Spleen (tissue), 11 donors: ENCODE results near the gene VEGFA. TPM values are rescaled to one million over a fixed set of nuclear protein-coding genes. Genes with fewer than 3 reads are reported as not detected.

Experiments used
- DNase-seq: peaks from one replicate; pipeline ENCODE4 v3.0.0-alpha.2; 2020
- H3K27ac ChIP-seq, 8 donors: fragments of 200-600 bp; sonication (generic) in 7 of 8; 1 replicate in 4 of 8; 2 replicates in 4 of 8; pipeline versions ENCODE4 v1.5.0 to v1.8.0; 2016 to 2021; ENCODE audit warnings: inconsistent platforms in 4 of 8, mild to moderate bottlenecking in 4 of 8, moderate library complexity in 1 of 8
- H3K27me3 ChIP-seq, 7 donors: fragments of 200-600 bp; sonication (generic) in 6 of 7; replicated peaks in 1 of 7; 1 replicate in 4 of 7; 2 replicates in 3 of 7; pipeline versions ENCODE4 v1.5.0 to v1.8.0; 2016 to 2021; ENCODE audit warnings: inconsistent platforms in 3 of 7, mild to moderate bottlenecking in 1 of 7
- H3K36me3 ChIP-seq, 6 donors: fragments of 200-600 bp; sonication (generic) in 5 of 6; 1 replicate in 4 of 6; 2 replicates in 2 of 6; pipeline versions ENCODE4 v1.5.0 to v1.8.0; 2016 to 2021; ENCODE audit warnings: inconsistent platforms in 2 of 6
- H3K4me1 ChIP-seq, 6 donors: fragments of 200-600 bp; sonication (generic) in 5 of 6; 1 replicate in 3 of 6; 2 replicates in 3 of 6; pipeline versions ENCODE4 v1.5.0 to v1.8.0; 2016 to 2021; ENCODE audit warnings: inconsistent platforms in 3 of 6
- H3K4me3 ChIP-seq, 8 donors: fragments of 200-600 bp; sonication (generic) in 7 of 8; 1 replicate in 4 of 8; 2 replicates in 4 of 8; pipeline versions ENCODE4 v1.5.0 to v1.8.0; 2016 to 2021; ENCODE audit warnings: inconsistent platforms in 4 of 8, mild to moderate bottlenecking in 4 of 8, moderate library complexity in 2 of 8
- H3K9me3 ChIP-seq, 8 donors: fragments of 200-600 bp; sonication (generic) in 7 of 8; 1 replicate in 4 of 8; 2 replicates in 4 of 8; pipeline versions ENCODE4 v1.5.0 to v1.8.0; 2016 to 2021; ENCODE audit warnings: inconsistent platforms in 4 of 8
- POLR2A ChIP-seq, 3 donors: fragments of 450-650 bp; IDR thresholded peaks; one replicate each; pipeline ENCODE4 v1.5.1; 2017; ENCODE audit warnings: antibody characterized with exemption in 3 of 3, mild to moderate bottlenecking in 1 of 3
- POLR2AphosphoS5 ChIP-seq, 3 donors: sonication (generic); formaldehyde crosslinking; IDR thresholded peaks; one replicate each; pipeline ENCODE4 v1.5.1; 2017; ENCODE audit warnings: antibody characterized with exemption in 3 of 3
- WGBS, 5 donors: extraction: QIAGEN DNeasy Blood & Tissue Kit in 3 of 5; methylation state at CpG; one replicate each; pipeline versions ENCODE4 v1.1.5 to v1.1.7; 2013 to 2018; 5-methylcytosine and 5-hydroxymethylcytosine counted together
- intact Hi-C: fragments of 100-400 bp; cut with DNase I; formaldehyde crosslinking; loops from one replicate; pipeline ENCODE4 v1.15.0; 2023; ENCODE audit warnings: low total_unique reads
- polyA plus RNA-seq, 3 donors: library from polyadenylated mRNA; stranded (reverse); fragments of 200-250 nt; gene quantifications; one replicate each; pipeline ENCODE4 v1.2.1, GENCODE V29; 2013
- total RNA-seq, 7 donors: library from RNA; depleted of rRNA in 3 of 7; stranded (reverse); fragments of >200 nt in 3 of 7; fragmentation: NEBNext Ultra II Directional in 4 of 7; extraction: Animal tissue kit (Norgen Biotek cat#: 25700) in 4 of 7; gene quantifications; one replicate each; pipeline versions ENCODE4 v1.1.0 to v1.2.1, GENCODE V29; 2016 to 2021
- TF ChIP-seq, protein P1 (sequence below), 11 experiments: fragments of 200-600 bp in 7 of 11; fragments of 450-650 bp in 4 of 11; sonication (generic) in 4 of 11; IDR thresholded peaks in 8 of 11; conservative IDR thresholded peaks in 3 of 11; 1 replicate in 7 of 11; 2 replicates in 4 of 11; pipeline versions ENCODE4 v1.4.0 to v1.8.0; 2016 to 2021; ENCODE audit warnings: antibody characterized with exemption in 11 of 11, inconsistent platforms in 4 of 11, mild to moderate bottlenecking in 1 of 11
- donor health status: healthy with polysubstance abuse.
- donor health status: DM: no; HTN: no; CAD: no; lungs with moderate emphysema.
- donor health status: DM: no; HTN: no; CAD: no.
- donor health status: Bipolar disorder and iron deficiency.
- donor health status: healthy.
- donor health status: DM: no; HTN: no; CAD: no.
- donor health status: DM: yes; HTN: yes; CAD: no.

The VEGFA gene
- total and polyA plus RNA-seq, 10 donors, result 31.0 to 486 (median 153) TPM

GRCh38 chr6:43827898-43828297, 57.9 kb downstream of the VEGFA start:
- Histone ChIP-seq H3K4me3 (no peak overlapping the region), H3K4me1 (peaks cover 0 to 21% (median 10%) of the 10 kb centered on the region in 6 donors), H3K36me3 (no peaks in the 10 kb centered on the region), H3K27me3 (no peaks in the 10 kb centered on the region), H3K27ac (no peak overlapping the region), H3K9me3 (no peaks in the 10 kb centered on the region)
- DNase-seq, result no peak
- intact Hi-C loops, result no loop called here
- 75 to 87% (median 78%) methylated on average over 9 to 10 of the region's 10 CpGs; no CpG with 5 or more reads in 1 of the 5 donors for WGBS, 5 donors
- TF ChIP-seq POLR2A (IDR thresholded peaks at IDR 0.05) (no peak), POLR2AphosphoS5 (IDR thresholded peaks at IDR 0.05) (no peak)
- TF ChIP-seq, protein P1, sequence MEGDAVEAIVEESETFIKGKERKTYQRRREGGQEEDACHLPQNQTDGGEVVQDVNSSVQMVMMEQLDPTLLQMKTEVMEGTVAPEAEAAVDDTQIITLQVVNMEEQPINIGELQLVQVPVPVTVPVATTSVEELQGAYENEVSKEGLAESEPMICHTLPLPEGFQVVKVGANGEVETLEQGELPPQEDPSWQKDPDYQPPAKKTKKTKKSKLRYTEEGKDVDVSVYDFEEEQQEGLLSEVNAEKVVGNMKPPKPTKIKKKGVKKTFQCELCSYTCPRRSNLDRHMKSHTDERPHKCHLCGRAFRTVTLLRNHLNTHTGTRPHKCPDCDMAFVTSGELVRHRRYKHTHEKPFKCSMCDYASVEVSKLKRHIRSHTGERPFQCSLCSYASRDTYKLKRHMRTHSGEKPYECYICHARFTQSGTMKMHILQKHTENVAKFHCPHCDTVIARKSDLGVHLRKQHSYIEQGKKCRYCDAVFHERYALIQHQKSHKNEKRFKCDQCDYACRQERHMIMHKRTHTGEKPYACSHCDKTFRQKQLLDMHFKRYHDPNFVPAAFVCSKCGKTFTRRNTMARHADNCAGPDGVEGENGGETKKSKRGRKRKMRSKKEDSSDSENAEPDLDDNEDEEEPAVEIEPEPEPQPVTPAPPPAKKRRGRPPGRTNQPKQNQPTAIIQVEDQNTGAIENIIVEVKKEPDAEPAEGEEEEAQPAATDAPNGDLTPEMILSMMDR (IDR thresholded peaks at IDR 0.05 in 8 of 11, conservative IDR thresholded peaks at IDR 0.05 in 3 of 11), result no peak

GRCh38 chr6:43828711-43829110, 58.7 kb downstream of the VEGFA start:
- no peak overlapping the region for H3K27ac ChIP-seq
- WGBS, 5 donors, result 64 to 82% (median 77%) methylated on average over 4 of the region's 4 CpGs
- H3K9me3 ChIP-seq, result no peaks in the 10 kb centered on the region
- H3K4me3 ChIP-seq, result no peak overlapping the region
- intact Hi-C loops, result no loop called here
- no peak for DNase-seq
- TF ChIP-seq POLR2AphosphoS5 (IDR thresholded peaks at IDR 0.05) (no peak), POLR2A (IDR thresholded peaks at IDR 0.05) (no peak)
- TF ChIP-seq, protein P1 (IDR thresholded peaks at IDR 0.05 in 8 of 11, conservative IDR thresholded peaks at IDR 0.05 in 3 of 11), result no peak
- no peaks in the 10 kb centered on the region for H3K27me3 ChIP-seq
- peaks cover 0 to 21% (median 10%) of the 10 kb centered on the region in 6 donors for H3K4me1 ChIP-seq
- no peaks in the 10 kb centered on the region for H3K36me3 ChIP-seq

GRCh38 chr6:43829470-43829869, 59.5 kb downstream of the VEGFA start:
- intact Hi-C loops, result no loop called here
- Histone ChIP-seq H3K27ac (no peak overlapping the region), H3K27me3 (no peaks in the 10 kb centered on the region), H3K36me3 (no peaks in the 10 kb centered on the region), H3K9me3 (no peaks in the 10 kb centered on the region), H3K4me3 (no peak overlapping the region), H3K4me1 (peaks cover 0 to 14% (median 7%) of the 10 kb centered on the region in 6 donors)
- TF ChIP-seq POLR2A (IDR thresholded peaks at IDR 0.05) (no peak), POLR2AphosphoS5 (IDR thresholded peaks at IDR 0.05) (no peak)
- TF ChIP-seq, protein P1 (IDR thresholded peaks at IDR 0.05 in 8 of 11, conservative IDR thresholded peaks at IDR 0.05 in 3 of 11), result no peak
- 79 to 85% (median 85%) methylated on average over 7 of the region's 7 CpGs for WGBS, 5 donors
- DNase-seq, result no peak

GRCh38 chr6:43830775-43831174, 60.8 kb downstream of the VEGFA start:
- DNase-seq, result no peak
- H3K27me3 ChIP-seq, result no peaks in the 10 kb centered on the region
- H3K36me3 ChIP-seq, result no peaks in the 10 kb centered on the region

More at GRCh38 chr6:43830775-43831174, 60.8 kb downstream of the VEGFA start:
- WGBS, 5 donors, result 75 to 91% (median 83%) methylated on average over 4 to 8 of the region's 8 CpGs
- H3K27ac ChIP-seq, result no peak overlapping the region
- intact Hi-C loops, result no loop called here
- H3K4me1 ChIP-seq, result peaks cover 0 to 3% (median 0%) of the 10 kb centered on the region in 6 donors
- H3K9me3 ChIP-seq, result no peaks in the 10 kb centered on the region
- no peak for TF ChIP-seq POLR2A (IDR thresholded peaks at IDR 0.05)
- TF ChIP-seq, protein P1 (IDR thresholded peaks at IDR 0.05 in 8 of 11, conservative IDR thresholded peaks at IDR 0.05 in 3 of 11), result no peak
- no peak for TF ChIP-seq POLR2AphosphoS5 (IDR thresholded peaks at IDR 0.05)
- no peak overlapping the region for H3K4me3 ChIP-seq
